GM10266 (cell line): ENCODE results near the gene TEKT1.

ENCODE experiments used
- DNase-seq: peaks from one replicate; pipeline ENCODE4 v3.0.0; 2012; ENCODE audit errors: extremely low spot score
- TF ChIP-seq, protein P1 (sequence below): IDR thresholded peaks from 2 replicates; pipeline ENCODE4 v1.5.1; 2012; ENCODE audit warnings: mild to moderate bottlenecking, low read depth; ENCODE audit not compliant: control insufficient read depth, insufficient read depth; ENCODE audit errors: missing control alignments

TEKT1 gene

GRCh38 chr17:6772016-6772415, 59.5 kb downstream of the TEKT1 start:
- no peak for DNase-seq
- TF ChIP-seq, protein P1, sequence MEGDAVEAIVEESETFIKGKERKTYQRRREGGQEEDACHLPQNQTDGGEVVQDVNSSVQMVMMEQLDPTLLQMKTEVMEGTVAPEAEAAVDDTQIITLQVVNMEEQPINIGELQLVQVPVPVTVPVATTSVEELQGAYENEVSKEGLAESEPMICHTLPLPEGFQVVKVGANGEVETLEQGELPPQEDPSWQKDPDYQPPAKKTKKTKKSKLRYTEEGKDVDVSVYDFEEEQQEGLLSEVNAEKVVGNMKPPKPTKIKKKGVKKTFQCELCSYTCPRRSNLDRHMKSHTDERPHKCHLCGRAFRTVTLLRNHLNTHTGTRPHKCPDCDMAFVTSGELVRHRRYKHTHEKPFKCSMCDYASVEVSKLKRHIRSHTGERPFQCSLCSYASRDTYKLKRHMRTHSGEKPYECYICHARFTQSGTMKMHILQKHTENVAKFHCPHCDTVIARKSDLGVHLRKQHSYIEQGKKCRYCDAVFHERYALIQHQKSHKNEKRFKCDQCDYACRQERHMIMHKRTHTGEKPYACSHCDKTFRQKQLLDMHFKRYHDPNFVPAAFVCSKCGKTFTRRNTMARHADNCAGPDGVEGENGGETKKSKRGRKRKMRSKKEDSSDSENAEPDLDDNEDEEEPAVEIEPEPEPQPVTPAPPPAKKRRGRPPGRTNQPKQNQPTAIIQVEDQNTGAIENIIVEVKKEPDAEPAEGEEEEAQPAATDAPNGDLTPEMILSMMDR: no peak

- no peak for DNase-seq
- TF ChIP-seq, protein P1: no peak
Observed at GRCh38 chr17:6768447-6768846, 63.1 kb downstream of the TEKT1 start.

GRCh38 chr17:6761779-6762178, 69.8 kb downstream of the TEKT1 start:
- DNase-seq: no peak
- TF ChIP-seq, protein P1: no peak

DNA sequence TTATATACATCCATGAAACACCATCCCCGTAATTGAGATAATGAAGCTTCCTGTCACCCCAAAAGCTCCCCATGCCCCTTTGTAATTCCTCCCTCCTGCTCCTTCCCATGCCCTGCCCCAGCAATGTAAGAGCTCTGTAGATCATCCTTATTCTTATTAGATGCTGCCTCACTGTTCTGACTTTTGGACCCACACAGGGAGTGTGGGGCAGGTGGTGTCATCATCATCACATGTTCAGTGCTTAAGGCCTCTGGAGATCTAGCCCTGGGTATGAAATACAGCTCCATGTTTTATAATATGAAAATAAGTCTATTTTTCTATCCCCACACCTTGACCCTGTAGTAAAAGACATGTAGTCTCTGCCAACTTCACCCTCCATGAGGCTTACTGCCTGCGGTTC, 73.8 kb downstream of the TEKT1 start:
- TF ChIP-seq, protein P1: no peak
- no peak for DNase-seq

GRCh38 chr17:6756425-6757031, 75.0 kb downstream of the TEKT1 start:
- DNase-seq: no peak
- TF ChIP-seq, protein P1: no peak

DNA sequence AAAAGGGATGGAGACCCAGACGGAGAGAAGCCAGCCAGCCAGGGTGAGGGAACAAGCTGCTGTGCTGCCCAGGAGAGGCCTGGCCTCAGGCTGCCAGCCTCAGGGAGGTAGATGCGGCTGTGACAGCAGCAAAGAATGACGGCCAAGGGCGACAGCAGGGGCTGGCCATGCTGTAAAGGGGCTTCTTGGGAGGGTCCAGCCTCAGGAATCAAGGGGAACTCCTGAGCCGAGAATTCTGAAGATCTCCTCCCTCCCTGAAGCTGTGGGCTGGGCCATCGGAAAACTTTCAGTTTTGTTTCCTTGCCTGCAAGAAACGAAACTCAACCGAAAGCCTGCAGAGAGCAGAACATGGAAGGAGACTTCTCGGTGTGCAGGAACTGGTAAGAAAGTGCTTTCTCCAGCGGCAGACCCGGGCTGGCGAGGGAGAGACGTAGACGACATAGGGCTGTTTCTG, 75.8 kb downstream of the TEKT1 start, which contains the start of gene XAF1:
TSS of gene XAF1 (plus strand) at position 316 of the 454 bp plus-strand sequence. CDS start at position 349, 33 bp downstream.
- no peak for DNase-seq
- TF ChIP-seq, protein P1: no peak

- TF ChIP-seq, protein P1: no peak
- DNase-seq: no peak
Observed at GRCh38 chr17:6755281-6755680, 76.2 kb downstream of the TEKT1 start.
